DOHH2 (cell line): ENCODE measurements around the gene ASTN1.

Experiments used
- H3F3A ChIP-seq: fragments of 200-600 bp; sonication (generic), shearing (Covaris generic); 2 replicates; pipeline ENCODE4 v1.6.0; 2016; ENCODE audit warnings: antibody characterized with exemption, mild to moderate bottlenecking; ENCODE audit not compliant: control insufficient read depth, insufficient read depth
- H3K27ac ChIP-seq: fragments of 200-600 bp; sonication (generic); 2 replicates; pipeline ENCODE4 v1.5.1; 2014; ENCODE audit warnings: low read depth, mild to moderate bottlenecking, low read length, moderate library complexity
- H3K27me3 ChIP-seq: fragments of 200-600 bp; sonication (generic); 2 replicates; pipeline ENCODE4 v1.6.1; 2014; ENCODE audit warnings: mild to moderate bottlenecking, low read length, mixed read lengths; ENCODE audit not compliant: control insufficient read depth
- H3K36me3 ChIP-seq: fragments of 200-600 bp; sonication (generic); 2 replicates; pipeline ENCODE4 v1.6.1; 2014; ENCODE audit warnings: mild to moderate bottlenecking, low read length, moderate library complexity, mixed read lengths; ENCODE audit not compliant: control insufficient read depth
- H3K4me1 ChIP-seq: fragments of 200-600 bp; sonication (generic); 2 replicates; pipeline ENCODE4 v1.6.1; 2014; ENCODE audit warnings: mild to moderate bottlenecking, low read length, mixed read lengths; ENCODE audit not compliant: control insufficient read depth
- H3K4me2 ChIP-seq: fragments of 200-600 bp; sonication (generic); 2 replicates; pipeline ENCODE4 v1.6.0; 2014; ENCODE audit warnings: mild to moderate bottlenecking, low read length, moderate library complexity
- H3K4me3 ChIP-seq: fragments of 200-600 bp; sonication (generic); 2 replicates; pipeline ENCODE4 v1.5.1; 2014; ENCODE audit warnings: mild to moderate bottlenecking, low read length, mixed read lengths
- H3K79me2 ChIP-seq: fragments of 200-600 bp; sonication (generic); 2 replicates; pipeline ENCODE4 v1.6.1; 2014; ENCODE audit warnings: mild to moderate bottlenecking, low read length, mixed read lengths; ENCODE audit not compliant: control insufficient read depth
- H3K9me2 ChIP-seq: fragments of 200-600 bp; sonication (generic); replicated peaks from 2 replicates; pipeline ENCODE4 v1.6.1; 2014; ENCODE audit warnings: mild to moderate bottlenecking, low read length, mixed read lengths; ENCODE audit not compliant: control insufficient read depth
- H3K9me3 ChIP-seq: fragments of 200-600 bp; sonication (generic); 2 replicates; pipeline ENCODE4 v1.6.1; 2014; ENCODE audit warnings: antibody characterized with exemption, low read length, mixed read lengths; ENCODE audit not compliant: control insufficient read depth, insufficient read depth
- H4K20me1 ChIP-seq: fragments of 200-600 bp; sonication (generic); 2 replicates; pipeline ENCODE4 v1.6.0; 2014; ENCODE audit warnings: low read depth, mild to moderate bottlenecking, antibody characterized with exemption, low read length, moderate library complexity; ENCODE audit not compliant: control insufficient read depth, insufficient read depth
- EZH2phosphoT487 ChIP-seq: fragments of 200-600 bp; sonication (generic); IDR thresholded peaks from 2 replicates; pipeline ENCODE4 v1.6.1; 2017; ENCODE audit warnings: borderline replicate concordance, mild to moderate bottlenecking, antibody characterized with exemption, low read length, moderate library complexity, mixed read lengths
- TF ChIP-seq, protein P1 (sequence below): fragments of 200-600 bp; sonication (generic); IDR thresholded peaks from one replicate; pipeline ENCODE4 v1.5.1; 2014; ENCODE audit warnings: antibody characterized with exemption, mild to moderate bottlenecking, low read depth, low read length; ENCODE audit not compliant: poor library complexity, severe bottlenecking

ASTN1 gene

DNA sequence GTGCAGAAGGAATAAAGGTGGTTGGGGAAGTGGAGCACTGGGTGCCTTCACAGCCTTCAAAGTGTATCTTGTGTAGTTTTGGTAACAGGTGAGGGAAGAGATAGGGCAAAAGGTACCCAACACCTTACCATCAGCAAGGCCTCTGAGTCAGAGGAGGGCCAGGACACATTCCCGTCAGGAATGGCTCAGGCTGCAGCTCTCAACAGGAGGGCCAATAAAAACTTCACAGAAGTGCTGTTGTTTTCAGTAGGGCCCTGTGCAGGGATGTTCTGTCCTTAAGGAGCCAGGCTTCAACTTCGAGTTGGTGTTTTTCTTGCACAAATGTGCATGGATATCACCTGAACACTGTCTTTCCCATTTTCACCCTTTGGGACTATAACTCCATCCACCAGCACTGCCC is 333.4 kb downstream of the ASTN1 start:
- Histone ChIP-seq H3K36me3 (no peaks in the 10 kb centered on the region), H3K9me3 (no peaks in the 10 kb centered on the region), H3K27ac (no peak overlapping the region), H3K9me2 (no peaks in the 10 kb centered on the region), H3K4me3 (no peak overlapping the region), H3K27me3 (no peaks in the 10 kb centered on the region), H3K4me2 (no peak overlapping the region), H3K79me2 (no peaks in the 10 kb centered on the region), H3F3A (no peaks in the 10 kb centered on the region), H3K4me1 (no peaks in the 10 kb centered on the region), H4K20me1 (no peaks in the 10 kb centered on the region)
- TF ChIP-seq EZH2phosphoT487, result no peak

DNA sequence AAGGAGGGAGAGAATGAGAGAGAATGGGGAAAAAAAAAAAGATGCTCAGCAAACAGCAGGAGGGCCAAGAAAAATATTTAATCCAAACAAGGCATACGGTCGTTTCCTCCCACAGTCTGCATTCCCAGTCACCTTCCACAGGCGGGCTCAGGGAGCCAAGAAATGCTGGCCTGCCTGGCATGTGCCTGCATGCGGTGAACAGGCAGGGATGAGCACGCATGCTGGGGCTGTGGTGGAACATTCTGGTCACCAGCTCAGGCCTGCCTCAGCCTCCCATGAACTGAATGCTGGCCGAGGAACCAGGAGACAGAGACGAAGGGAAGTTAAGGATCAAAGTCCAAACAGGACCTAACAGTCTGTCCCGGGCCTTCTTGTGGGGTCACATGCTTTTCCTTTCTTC is 335.3 kb downstream of the ASTN1 start:
- Histone ChIP-seq H3K4me1 (no peaks in the 10 kb centered on the region), H3K9me2 (no peaks in the 10 kb centered on the region), H4K20me1 (no peaks in the 10 kb centered on the region), H3K9me3 (no peaks in the 10 kb centered on the region), H3K4me3 (no peak overlapping the region), H3K27ac (no peak overlapping the region), H3K79me2 (no peaks in the 10 kb centered on the region), H3F3A (no peaks in the 10 kb centered on the region), H3K36me3 (no peaks in the 10 kb centered on the region), H3K4me2 (no peak overlapping the region), H3K27me3 (no peaks in the 10 kb centered on the region)
- TF ChIP-seq, protein P1, sequence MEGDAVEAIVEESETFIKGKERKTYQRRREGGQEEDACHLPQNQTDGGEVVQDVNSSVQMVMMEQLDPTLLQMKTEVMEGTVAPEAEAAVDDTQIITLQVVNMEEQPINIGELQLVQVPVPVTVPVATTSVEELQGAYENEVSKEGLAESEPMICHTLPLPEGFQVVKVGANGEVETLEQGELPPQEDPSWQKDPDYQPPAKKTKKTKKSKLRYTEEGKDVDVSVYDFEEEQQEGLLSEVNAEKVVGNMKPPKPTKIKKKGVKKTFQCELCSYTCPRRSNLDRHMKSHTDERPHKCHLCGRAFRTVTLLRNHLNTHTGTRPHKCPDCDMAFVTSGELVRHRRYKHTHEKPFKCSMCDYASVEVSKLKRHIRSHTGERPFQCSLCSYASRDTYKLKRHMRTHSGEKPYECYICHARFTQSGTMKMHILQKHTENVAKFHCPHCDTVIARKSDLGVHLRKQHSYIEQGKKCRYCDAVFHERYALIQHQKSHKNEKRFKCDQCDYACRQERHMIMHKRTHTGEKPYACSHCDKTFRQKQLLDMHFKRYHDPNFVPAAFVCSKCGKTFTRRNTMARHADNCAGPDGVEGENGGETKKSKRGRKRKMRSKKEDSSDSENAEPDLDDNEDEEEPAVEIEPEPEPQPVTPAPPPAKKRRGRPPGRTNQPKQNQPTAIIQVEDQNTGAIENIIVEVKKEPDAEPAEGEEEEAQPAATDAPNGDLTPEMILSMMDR, result no peak
- no peak for TF ChIP-seq EZH2phosphoT487

DNA sequence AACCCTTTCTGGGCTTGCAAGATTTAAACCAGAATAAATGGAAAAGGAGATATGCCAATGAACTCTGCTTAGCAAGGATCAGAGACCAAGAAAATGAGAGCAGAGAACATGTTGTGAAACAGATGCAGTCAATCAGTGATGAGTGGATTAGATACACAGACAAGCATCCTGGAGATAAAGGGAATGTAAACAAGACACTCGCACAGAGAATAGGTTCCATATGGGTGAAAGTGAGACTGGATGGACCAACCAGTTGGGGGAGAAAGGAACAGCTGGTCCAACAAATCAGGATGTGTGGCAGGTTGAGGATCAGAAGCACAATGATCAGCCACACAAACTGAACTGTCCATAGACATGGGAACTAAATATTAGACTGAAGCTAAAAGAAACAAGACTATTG is 338.2 kb downstream of the ASTN1 start:
- H3K27ac ChIP-seq, result no peak overlapping the region
- no peaks in the 10 kb centered on the region for H3F3A ChIP-seq
- H3K4me2 ChIP-seq, result no peak overlapping the region
- no peak overlapping the region for H3K4me3 ChIP-seq
- H3K9me2 ChIP-seq, result no peaks in the 10 kb centered on the region
- TF ChIP-seq, protein P1, result no peak
- no peak for TF ChIP-seq EZH2phosphoT487
- no peaks in the 10 kb centered on the region for H4K20me1 ChIP-seq
- H3K4me1 ChIP-seq, result no peaks in the 10 kb centered on the region
- H3K27me3 ChIP-seq, result no peaks in the 10 kb centered on the region
- no peaks in the 10 kb centered on the region for H3K9me3 ChIP-seq
- H3K36me3 ChIP-seq, result no peaks in the 10 kb centered on the region
- H3K79me2 ChIP-seq, result no peaks in the 10 kb centered on the region

DNA sequence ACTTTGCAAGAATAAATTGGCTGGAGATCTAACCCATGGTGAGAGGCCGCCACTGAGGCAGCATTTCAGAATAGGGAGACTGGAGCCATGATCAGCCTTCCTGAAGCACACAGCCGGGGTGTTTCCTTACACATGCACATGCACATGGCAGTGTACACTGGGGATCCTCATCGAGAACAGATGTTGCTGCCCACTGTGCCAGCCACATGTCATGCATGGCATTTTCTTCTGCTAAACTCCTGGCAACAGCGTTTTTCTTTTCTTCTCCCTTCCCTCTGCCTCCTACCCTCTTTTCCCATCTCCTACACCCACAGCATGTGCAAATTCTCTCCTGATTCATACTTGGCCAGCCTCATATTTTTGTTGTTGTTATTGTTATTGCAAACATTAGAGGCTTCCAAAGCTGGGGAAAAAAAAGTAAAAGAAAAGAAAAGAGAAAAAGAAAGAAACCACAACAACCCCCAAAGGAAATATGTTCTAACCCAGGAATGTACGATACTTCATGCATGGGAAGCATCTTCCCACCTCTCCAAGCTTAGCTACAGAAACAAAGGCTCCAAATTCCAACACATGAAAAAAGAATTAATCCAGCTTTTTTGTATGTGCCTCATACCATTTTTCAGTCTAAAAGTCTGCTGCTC is 344.0 kb downstream of the ASTN1 start:
- Histone ChIP-seq H3K9me3 (no peaks in the 10 kb centered on the region), H4K20me1 (no peaks in the 10 kb centered on the region), H3K4me1 (no peaks in the 10 kb centered on the region), H3F3A (no peaks in the 10 kb centered on the region), H3K36me3 (no peaks in the 10 kb centered on the region), H3K4me3 (no peak overlapping the region), H3K9me2 (no peaks in the 10 kb centered on the region), H3K4me2 (no peak overlapping the region), H3K79me2 (no peaks in the 10 kb centered on the region), H3K27ac (no peak overlapping the region), H3K27me3 (no peaks in the 10 kb centered on the region)
- no peak for TF ChIP-seq EZH2phosphoT487
- TF ChIP-seq, protein P1, result no peak
